SU-DHL-6 (cell line): ENCODE results near the gene ARAP3.

Experiments
- EZH2phosphoT487 ChIP-seq: fragments of 200-600 bp; sonication (generic), shearing (Covaris generic); conservative IDR thresholded peaks from 2 replicates; pipeline ENCODE4 v1.6.1; 2018; ENCODE audit warnings: mild to moderate bottlenecking, antibody characterized with exemption, low read length, moderate library complexity, mixed read lengths
- TF ChIP-seq, protein P1 (sequence below): fragments of 200-600 bp; sonication (generic); IDR thresholded peaks from one replicate; pipeline ENCODE4 v1.5.1; 2017; ENCODE audit warnings: antibody characterized with exemption, mild to moderate bottlenecking, low read length, moderate library complexity; ENCODE audit not compliant: insufficient read depth, poor library complexity, severe bottlenecking

DNA sequence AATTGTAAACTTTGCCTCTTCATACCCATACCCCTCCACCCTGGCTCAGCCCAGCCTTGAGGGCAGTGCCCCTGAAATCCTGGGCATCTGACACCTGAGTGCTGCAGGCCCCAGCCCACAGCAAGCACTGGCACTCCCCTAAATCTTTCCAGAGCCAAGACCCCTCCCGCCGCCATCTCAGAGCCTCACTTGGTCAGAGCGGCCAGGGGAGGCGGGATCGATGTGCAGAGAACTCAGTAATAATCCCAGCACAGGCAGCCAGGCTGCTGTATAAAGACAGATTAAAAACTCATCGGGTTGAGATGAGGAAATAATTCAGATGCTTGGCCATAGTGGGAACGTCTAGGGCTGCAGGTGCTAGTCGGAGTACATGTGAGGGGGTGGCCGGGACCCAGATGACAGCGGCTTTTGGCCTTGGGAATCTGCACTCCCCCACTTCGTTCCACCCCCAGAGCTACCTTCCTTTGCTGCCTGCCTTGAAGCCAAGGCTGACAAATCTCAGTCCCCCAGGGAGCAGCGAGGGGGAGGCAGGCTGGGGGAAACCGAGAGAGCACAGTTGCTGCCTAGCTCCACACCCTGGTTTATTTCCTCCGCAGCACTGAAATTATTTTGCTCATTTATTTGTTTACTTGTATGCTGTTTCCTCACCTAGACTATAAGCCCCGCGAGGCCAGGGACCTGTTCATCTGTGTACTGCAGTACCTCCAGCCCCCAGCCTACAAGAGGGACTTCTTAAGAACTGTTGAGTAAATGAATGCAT is 19.5 kb upstream of the ARAP3 start:
- TF ChIP-seq, protein P1, sequence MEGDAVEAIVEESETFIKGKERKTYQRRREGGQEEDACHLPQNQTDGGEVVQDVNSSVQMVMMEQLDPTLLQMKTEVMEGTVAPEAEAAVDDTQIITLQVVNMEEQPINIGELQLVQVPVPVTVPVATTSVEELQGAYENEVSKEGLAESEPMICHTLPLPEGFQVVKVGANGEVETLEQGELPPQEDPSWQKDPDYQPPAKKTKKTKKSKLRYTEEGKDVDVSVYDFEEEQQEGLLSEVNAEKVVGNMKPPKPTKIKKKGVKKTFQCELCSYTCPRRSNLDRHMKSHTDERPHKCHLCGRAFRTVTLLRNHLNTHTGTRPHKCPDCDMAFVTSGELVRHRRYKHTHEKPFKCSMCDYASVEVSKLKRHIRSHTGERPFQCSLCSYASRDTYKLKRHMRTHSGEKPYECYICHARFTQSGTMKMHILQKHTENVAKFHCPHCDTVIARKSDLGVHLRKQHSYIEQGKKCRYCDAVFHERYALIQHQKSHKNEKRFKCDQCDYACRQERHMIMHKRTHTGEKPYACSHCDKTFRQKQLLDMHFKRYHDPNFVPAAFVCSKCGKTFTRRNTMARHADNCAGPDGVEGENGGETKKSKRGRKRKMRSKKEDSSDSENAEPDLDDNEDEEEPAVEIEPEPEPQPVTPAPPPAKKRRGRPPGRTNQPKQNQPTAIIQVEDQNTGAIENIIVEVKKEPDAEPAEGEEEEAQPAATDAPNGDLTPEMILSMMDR: no peak
- TF ChIP-seq EZH2phosphoT487: no peak
